DND-41 (cell line): ENCODE measurements around the gene SS18L1.

Experiments used
- ATAC-seq: fragments of 200-7000 bp; cut with Tn5 transposase; 3 replicates; pipeline ENCODE4 v1.9.1; 2021; ENCODE audit warnings: low read depth; ENCODE audit not compliant: insufficient read depth
- DNase-seq: peaks from one replicate; pipeline ENCODE4 v3.0.0-alpha.2; 2020
- H2AFZ ChIP-seq: 2 replicates; pipeline ENCODE4 v1.6.0; 2012; ENCODE audit warnings: low read depth, low read length
- H3K27ac ChIP-seq: 2 replicates; pipeline ENCODE4 v1.5.1; 2012; ENCODE audit warnings: low read length, inconsistent platforms
- H3K27me3 ChIP-seq: fragments of 200-600 bp; sonication (generic); 2 replicates; pipeline ENCODE4 v1.6.0; 2012; ENCODE audit warnings: low read length, mild to moderate bottlenecking, inconsistent platforms; ENCODE audit not compliant: insufficient read depth, poor library complexity
- H3K36me3 ChIP-seq: 2 replicates; pipeline ENCODE4 v1.5.1; 2012; ENCODE audit warnings: low read length, inconsistent platforms; ENCODE audit not compliant: insufficient read depth
- H3K4me1 ChIP-seq: 2 replicates; pipeline ENCODE4 v1.5.1; 2012; ENCODE audit warnings: mild to moderate bottlenecking, low read length; ENCODE audit not compliant: insufficient read depth
- H3K4me2 ChIP-seq: 2 replicates; pipeline ENCODE4 v1.6.0; 2012; ENCODE audit warnings: mild to moderate bottlenecking, moderate library complexity, low read length, inconsistent platforms; ENCODE audit not compliant: insufficient read depth
- H3K4me3 ChIP-seq, 2 experiments: fragments of 200-600 bp in 1 of 2; shearing (Covaris generic) in 1 of 2; 2 replicates each; pipeline ENCODE4 v1.5.1; 2012 to 2016; ENCODE audit warnings: inconsistent platforms in 2 of 2, low read length in 2 of 2, mild to moderate bottlenecking in 2 of 2, low read depth in 1 of 2, moderate library complexity in 1 of 2
- H3K79me2 ChIP-seq: 2 replicates; pipeline ENCODE4 v1.6.0; 2012; ENCODE audit warnings: low read length, inconsistent platforms; ENCODE audit not compliant: insufficient read depth
- H3K9ac ChIP-seq: 2 replicates; pipeline ENCODE4 v1.6.0; 2012; ENCODE audit warnings: low read depth, mild to moderate bottlenecking, inconsistent platforms, low read length, moderate library complexity
- H3K9me3 ChIP-seq: 2 replicates; pipeline ENCODE4 v1.5.1; 2012; ENCODE audit warnings: low read length, moderate library complexity, mild to moderate bottlenecking, inconsistent platforms; ENCODE audit not compliant: insufficient read depth, severe bottlenecking
- H4K20me1 ChIP-seq: 2 replicates; pipeline ENCODE4 v1.6.0; 2012; ENCODE audit warnings: low read length; ENCODE audit not compliant: insufficient read depth
- EZH2 ChIP-seq: IDR thresholded peaks from 3 replicates; pipeline ENCODE4 v1.6.1; 2012; ENCODE audit warnings: borderline replicate concordance, low read depth, mild to moderate bottlenecking, moderate library complexity, low read length, inconsistent platforms; ENCODE audit not compliant: severe bottlenecking
- TF ChIP-seq, protein P1 (sequence below): IDR thresholded peaks from 2 replicates; pipeline ENCODE4 v1.5.1; 2012; ENCODE audit warnings: borderline replicate concordance, low read length, moderate library complexity, mild to moderate bottlenecking; ENCODE audit not compliant: poor library complexity, severe bottlenecking; ENCODE audit errors: extremely low read depth

The SS18L1 gene

DNA sequence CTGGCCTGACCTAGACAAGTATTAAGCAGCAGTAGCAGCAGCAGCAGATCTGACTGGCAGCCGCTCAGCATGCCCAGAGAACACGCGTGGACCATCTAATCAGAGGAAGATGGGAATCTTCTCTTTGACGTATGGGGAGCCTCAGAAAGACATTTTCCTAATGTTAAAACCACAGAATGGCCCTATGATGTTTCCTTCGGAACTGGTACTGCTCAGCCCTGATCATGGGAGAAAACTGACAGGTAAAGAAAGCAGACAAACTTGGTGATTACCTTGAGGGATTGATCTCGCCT, 6.5 kb upstream of the SS18L1 start:
- TF ChIP-seq, protein P1, sequence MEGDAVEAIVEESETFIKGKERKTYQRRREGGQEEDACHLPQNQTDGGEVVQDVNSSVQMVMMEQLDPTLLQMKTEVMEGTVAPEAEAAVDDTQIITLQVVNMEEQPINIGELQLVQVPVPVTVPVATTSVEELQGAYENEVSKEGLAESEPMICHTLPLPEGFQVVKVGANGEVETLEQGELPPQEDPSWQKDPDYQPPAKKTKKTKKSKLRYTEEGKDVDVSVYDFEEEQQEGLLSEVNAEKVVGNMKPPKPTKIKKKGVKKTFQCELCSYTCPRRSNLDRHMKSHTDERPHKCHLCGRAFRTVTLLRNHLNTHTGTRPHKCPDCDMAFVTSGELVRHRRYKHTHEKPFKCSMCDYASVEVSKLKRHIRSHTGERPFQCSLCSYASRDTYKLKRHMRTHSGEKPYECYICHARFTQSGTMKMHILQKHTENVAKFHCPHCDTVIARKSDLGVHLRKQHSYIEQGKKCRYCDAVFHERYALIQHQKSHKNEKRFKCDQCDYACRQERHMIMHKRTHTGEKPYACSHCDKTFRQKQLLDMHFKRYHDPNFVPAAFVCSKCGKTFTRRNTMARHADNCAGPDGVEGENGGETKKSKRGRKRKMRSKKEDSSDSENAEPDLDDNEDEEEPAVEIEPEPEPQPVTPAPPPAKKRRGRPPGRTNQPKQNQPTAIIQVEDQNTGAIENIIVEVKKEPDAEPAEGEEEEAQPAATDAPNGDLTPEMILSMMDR: no peak
- no peak for TF ChIP-seq EZH2
- Histone ChIP-seq H3K9ac (no peak overlapping the region), H3K27me3 (no peaks in the 10 kb centered on the region), H3K79me2 (peaks cover 58% of the 10 kb centered on the region), H3K9me3 (no peaks in the 10 kb centered on the region), H4K20me1 (peaks cover 95% of the 10 kb centered on the region), H3K4me3 (no peak overlapping the region), H3K4me2 (no peak overlapping the region), H3K27ac (no peak overlapping the region), H3K36me3 (peaks cover 100% of the 10 kb centered on the region), H3K4me1 (peaks cover 25% of the 10 kb centered on the region), H2AFZ (no peak overlapping the region)
- no peak for ATAC-seq
- DNase-seq: no peak

DNA sequence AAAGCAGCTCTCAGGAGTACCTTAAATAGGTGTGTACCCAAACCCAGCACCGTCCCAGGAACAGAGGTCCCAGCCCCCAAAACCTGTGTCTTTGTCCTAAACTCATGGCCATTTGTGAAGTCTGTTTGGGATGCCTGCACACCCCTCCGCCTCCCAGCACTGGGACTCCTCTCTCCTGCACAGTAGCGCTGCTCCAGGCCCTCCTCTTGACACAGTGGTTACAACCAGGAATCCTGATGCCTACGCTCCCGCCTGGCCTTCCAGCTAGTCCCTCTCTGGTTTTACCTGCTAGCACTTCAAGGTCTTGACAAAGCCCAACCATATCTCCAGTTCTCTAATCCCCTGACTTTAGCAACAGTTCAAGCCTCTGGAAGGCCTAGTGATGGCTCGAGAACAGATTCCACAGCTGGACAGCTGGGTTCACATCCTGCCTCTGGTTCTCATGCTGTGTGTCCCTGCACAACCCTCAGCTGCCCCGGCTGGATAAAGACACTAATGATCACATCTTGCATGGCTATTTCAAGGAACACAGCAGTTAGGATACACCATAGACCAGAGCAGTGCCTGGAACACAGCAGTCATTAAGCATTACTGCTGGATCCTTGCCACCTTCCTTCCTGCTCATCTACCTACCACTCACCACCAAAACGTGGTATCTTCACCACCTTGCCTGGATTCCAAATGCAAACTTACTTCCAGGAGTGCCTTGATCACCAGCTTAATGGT, 5.9 kb upstream of the SS18L1 start:
- H3K27ac ChIP-seq: no peak overlapping the region
- H3K4me1 ChIP-seq: peaks cover 27% of the 10 kb centered on the region
- ATAC-seq (no peak), DNase-seq (no peak)
- H3K27me3 ChIP-seq: no peaks in the 10 kb centered on the region
- peaks cover 95% of the 10 kb centered on the region for H4K20me1 ChIP-seq
- no peak for TF ChIP-seq EZH2
- TF ChIP-seq, protein P1: no peak
- H2AFZ ChIP-seq: no peak overlapping the region
- H3K4me2 ChIP-seq: no peak overlapping the region
- no peaks in the 10 kb centered on the region for H3K9me3 ChIP-seq
- H3K36me3 ChIP-seq: peaks cover 95% of the 10 kb centered on the region
- no peak overlapping the region for H3K9ac ChIP-seq
- H3K4me3 ChIP-seq: no peak overlapping the region
- H3K79me2 ChIP-seq: peaks cover 64% of the 10 kb centered on the region

DNA sequence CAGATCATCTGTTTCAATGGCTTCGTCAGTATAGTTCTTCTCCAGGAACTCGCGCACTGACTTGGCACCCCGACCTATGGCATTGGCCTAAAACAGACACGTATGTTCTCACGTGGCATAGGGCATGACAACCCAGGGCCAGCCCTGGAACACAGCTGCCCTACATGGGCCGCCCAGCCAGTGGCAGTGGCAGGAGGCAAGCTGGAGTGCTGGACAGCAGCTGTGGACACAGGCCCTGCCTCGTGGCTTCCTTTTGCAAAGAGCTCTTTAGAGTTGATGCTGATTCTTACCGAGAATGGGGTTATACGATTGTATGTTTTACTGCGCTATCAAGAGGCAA, 5.4 kb upstream of the SS18L1 start:
- Histone ChIP-seq H3K4me3 (no peak overlapping the region), H3K36me3 (peaks cover 90% of the 10 kb centered on the region), H3K79me2 (peaks cover 69% of the 10 kb centered on the region), H3K9me3 (no peaks in the 10 kb centered on the region), H3K9ac (no peak overlapping the region), H2AFZ (no peak overlapping the region), H3K4me2 (no peak overlapping the region), H4K20me1 (peaks cover 89% of the 10 kb centered on the region), H3K27ac (no peak overlapping the region), H3K4me1 (peaks cover 27% of the 10 kb centered on the region), H3K27me3 (no peaks in the 10 kb centered on the region)
- no peak for DNase-seq
- TF ChIP-seq, protein P1: no peak
- TF ChIP-seq EZH2: no peak
- ATAC-seq: no peak
